Skeletal muscle cell (primary cell): ENCODE results near the gene AGBL3.
A peak's percentile ranks its signal among the peaks of the same experiment; 100 is the strongest.
"Not testable (repeated sequence)": the region's sequence is repeated elsewhere in the genome, so short reads cannot be mapped to it uniquely, and the experiment has no call there.

ENCODE experiments used
- DNase-seq: peaks from one replicate; pipeline ENCODE4 v3.0.0-alpha.2; 2010; ENCODE audit warnings: low read depth
- H3K4me3 ChIP-seq: 2 replicates; pipeline ENCODE4 v1.5.1; 2011; ENCODE audit warnings: low read depth, mild to moderate bottlenecking, control low read depth, low read length, moderate library complexity

The AGBL3 gene

GRCh38 chr7:135160858-135161653 is 174.7 kb downstream of the AGBL3 start:
- DNase-seq = no peak
- H3K4me3 ChIP-seq = no peak overlapping the region

GRCh38 chr7:135161669-135162068 is 175.4 kb downstream of the AGBL3 start:
- DNase-seq = no peak
- no peak overlapping the region for H3K4me3 ChIP-seq

- no peak overlapping the region for H3K4me3 ChIP-seq
- no peak for DNase-seq
Observed at GRCh38 chr7:135162382-135163001, 176.2 kb downstream of the AGBL3 start.

- no peak for DNase-seq
- no peak overlapping the region for H3K4me3 ChIP-seq
Observed at GRCh38 chr7:135164357-135165061, 178.2 kb downstream of the AGBL3 start.

- no peak overlapping the region for H3K4me3 ChIP-seq
- no peak for DNase-seq
Observed at GRCh38 chr7:135165862-135166261, 179.6 kb downstream of the AGBL3 start.

GRCh38 chr7:135166338-135166990 is 180.2 kb downstream of the AGBL3 start:
- no peak overlapping the region for H3K4me3 ChIP-seq
- no peak for DNase-seq

GRCh38 chr7:135167365-135167917 is 181.1 kb downstream of the AGBL3 start:
- DNase-seq = no peak
- H3K4me3 ChIP-seq = no peak overlapping the region

GRCh38 chr7:135168001-135168400 is 181.7 kb downstream of the AGBL3 start:
- no peak for DNase-seq
- H3K4me3 ChIP-seq = no peak overlapping the region

- no peak for DNase-seq
- no peak overlapping the region for H3K4me3 ChIP-seq
Observed at GRCh38 chr7:135168489-135169140, 182.3 kb downstream of the AGBL3 start.

GRCh38 chr7:135169141-135169963 is 183.0 kb downstream of the AGBL3 start:
- no peak for DNase-seq
- H3K4me3 ChIP-seq = peak overlapping the region; percentile 86

- no peak for DNase-seq
Observed at GRCh38 chr7:135169964-135170273, 183.6 kb downstream of the AGBL3 start.

GRCh38 chr7:135170274-135170997 is 184.1 kb downstream of the AGBL3 start, which contains the start of gene CYREN:
Gene CYREN, minus strand, starts transcription at chr7:135170707. Its CDS starts 1,785 bp downstream, at chr7:135168922.
- peak; percentile 71 for DNase-seq
- H3K4me3 ChIP-seq = peak within 1 kb of the TSS; percentile 86

More at GRCh38 chr7:135169964-135170273, 183.6 kb downstream of the AGBL3 start:
- H3K4me3 ChIP-seq = peak overlapping the region; percentile 86

GRCh38 chr7:135170998-135171481 is 184.7 kb downstream of the AGBL3 start:
- H3K4me3 ChIP-seq = peak overlapping the region; percentile 86
- not testable (repeated sequence) for DNase-seq

GRCh38 chr7:135171581-135172291 is 185.4 kb downstream of the AGBL3 start:
- not testable (repeated sequence) for DNase-seq, H3K4me3 ChIP-seq

GRCh38 chr7:135173916-135174315 is 187.6 kb downstream of the AGBL3 start:
- not testable (repeated sequence) for H3K4me3 ChIP-seq, DNase-seq

GRCh38 chr7:135174941-135175340 is 188.6 kb downstream of the AGBL3 start:
- no peak overlapping the region for H3K4me3 ChIP-seq
- no peak for DNase-seq

GRCh38 chr7:135175931-135176330 is 189.6 kb downstream of the AGBL3 start:
- no peak overlapping the region for H3K4me3 ChIP-seq
- DNase-seq = no peak
